ELF-1 (cell line): ENCODE measurements around the gene KCNH4.
"Not testable (repeated sequence)": the region's sequence is repeated elsewhere in the genome, so short reads cannot be mapped to it uniquely, and the experiment has no call there.

ENCODE experiments used
- DNase-seq: peaks from one replicate; pipeline ENCODE4 v3.0.0-alpha.2; 2016; ENCODE audit warnings: low read depth, low spot score

The KCNH4 gene

GRCh38 chr17:42180922-42181850 is at the start of gene KCNH4:
Gene KCNH4 (minus strand): TSS chr17:42181142. CDS start chr17:42180945, 197 bp downstream.
- peak; percentile 67 for DNase-seq

DNA sequence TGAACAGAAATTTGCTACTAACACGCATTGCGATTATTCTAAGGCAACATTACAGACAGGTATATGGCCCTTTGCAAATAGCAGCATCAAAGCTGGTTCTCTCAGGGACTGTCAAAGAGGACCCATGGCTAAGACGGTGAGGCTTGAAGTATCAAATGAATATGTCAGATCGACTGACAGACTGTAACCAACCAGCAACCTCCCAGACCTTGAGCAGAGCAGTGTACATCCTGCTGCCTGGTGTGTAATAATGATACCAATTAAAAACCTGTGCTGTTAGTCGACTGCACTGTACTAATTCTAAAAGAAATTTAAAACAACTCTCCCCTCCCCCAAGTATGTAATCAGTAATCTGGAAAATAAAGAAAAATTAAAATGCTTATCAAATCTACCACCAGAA is 49.3 kb upstream of the KCNH4 start:
- DNase-seq = no peak

DNA sequence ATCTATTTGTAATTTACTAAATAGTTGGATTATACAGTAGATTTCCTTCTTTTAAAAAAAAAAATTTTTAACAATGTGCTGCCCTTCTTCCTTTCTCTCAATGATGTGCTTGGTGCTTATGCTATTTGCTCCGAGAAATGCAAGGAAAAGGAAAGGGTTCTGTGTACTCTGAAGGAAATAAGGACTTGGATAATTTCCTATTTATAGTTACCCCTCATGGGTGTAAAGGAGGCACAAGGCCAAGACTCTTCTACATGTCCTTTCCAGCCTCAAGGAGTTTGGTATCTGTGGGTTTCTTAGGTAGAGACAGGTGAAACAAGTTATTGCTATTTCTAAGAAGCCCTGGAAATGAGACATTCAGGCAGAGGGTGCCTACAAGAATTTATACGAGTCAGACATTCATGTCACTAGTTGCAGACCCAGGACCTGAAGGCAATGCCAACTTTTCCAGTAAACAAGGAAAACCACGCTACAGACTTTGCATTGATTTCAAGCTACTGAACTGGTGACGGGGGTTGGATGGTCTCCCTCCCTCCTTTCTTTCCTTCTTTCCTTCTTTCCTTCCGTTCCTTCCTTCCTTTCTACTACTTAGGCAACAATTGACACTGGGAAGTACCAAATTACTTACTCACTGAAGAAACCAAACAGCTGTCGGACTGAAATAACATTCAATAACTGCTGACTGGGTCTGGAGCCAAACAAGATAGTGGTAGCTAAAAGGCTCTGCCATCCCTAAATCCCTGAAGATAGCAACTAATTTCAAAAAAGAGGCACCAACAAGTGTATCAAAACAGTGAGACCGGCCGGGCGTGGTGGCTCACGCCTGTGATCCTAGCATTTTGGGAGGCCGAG is 47.1 kb upstream of the KCNH4 start:
- no peak for DNase-seq

DNA sequence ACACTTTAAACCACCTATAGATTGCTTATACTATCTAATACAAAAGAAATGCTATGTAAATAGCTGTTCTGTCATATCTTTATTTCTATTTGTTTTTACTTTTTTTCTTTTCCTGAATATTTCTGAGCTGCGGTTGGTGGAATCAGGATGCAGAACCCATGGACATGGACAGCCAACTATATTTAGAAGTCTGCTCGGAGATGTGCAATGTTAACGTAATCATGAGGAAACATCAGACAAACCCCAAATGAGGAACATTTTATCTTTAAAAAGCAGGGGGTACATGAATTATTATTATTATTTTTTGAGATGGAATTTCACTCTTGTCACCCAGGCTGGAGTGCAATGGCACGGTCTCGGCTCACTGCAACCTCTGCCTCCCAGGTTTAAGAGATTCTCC is 44.7 kb upstream of the KCNH4 start:
- no peak for DNase-seq

GRCh38 chr17:42224651-42225050 is 43.7 kb upstream of the KCNH4 start:
- no peak for DNase-seq

GRCh38 chr17:42221886-42222745 is 41.2 kb upstream of the KCNH4 start:
- peak; percentile 68 for DNase-seq

DNA sequence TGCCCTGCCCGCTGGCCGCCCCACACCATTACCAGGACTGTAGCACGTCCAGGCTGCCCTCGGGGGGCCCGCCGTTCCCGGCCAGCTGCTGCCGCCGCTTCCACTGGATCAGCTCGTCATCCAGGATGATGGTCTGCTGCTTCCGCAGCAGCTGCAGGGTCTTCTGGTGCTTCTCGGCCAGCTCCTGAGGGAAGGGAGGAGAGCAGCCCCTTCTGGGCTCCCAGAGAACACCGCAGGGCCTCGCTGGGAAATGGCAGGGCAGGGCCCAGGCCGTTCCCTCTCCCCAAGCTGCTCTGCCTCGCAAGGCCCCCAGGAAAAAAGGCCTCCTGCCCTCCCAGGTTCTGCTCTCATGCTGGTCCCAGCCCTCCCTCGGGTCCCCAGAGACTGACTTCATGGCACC is 38.3 kb upstream of the KCNH4 start:
- not testable (repeated sequence) for DNase-seq

GRCh38 chr17:42214156-42214555 is 33.2 kb upstream of the KCNH4 start:
- no peak for DNase-seq

GRCh38 chr17:42212382-42212781 is 31.4 kb upstream of the KCNH4 start:
- no peak for DNase-seq

GRCh38 chr17:42211921-42212341 is 31.0 kb upstream of the KCNH4 start:
- DNase-seq = not testable (repeated sequence)

GRCh38 chr17:42210046-42210445 is 29.1 kb upstream of the KCNH4 start:
- no peak for DNase-seq

- not testable (repeated sequence) for DNase-seq
These were observed 25.2 kb upstream of the KCNH4 start for GRCh38 chr17:42206153-42206612.

DNA sequence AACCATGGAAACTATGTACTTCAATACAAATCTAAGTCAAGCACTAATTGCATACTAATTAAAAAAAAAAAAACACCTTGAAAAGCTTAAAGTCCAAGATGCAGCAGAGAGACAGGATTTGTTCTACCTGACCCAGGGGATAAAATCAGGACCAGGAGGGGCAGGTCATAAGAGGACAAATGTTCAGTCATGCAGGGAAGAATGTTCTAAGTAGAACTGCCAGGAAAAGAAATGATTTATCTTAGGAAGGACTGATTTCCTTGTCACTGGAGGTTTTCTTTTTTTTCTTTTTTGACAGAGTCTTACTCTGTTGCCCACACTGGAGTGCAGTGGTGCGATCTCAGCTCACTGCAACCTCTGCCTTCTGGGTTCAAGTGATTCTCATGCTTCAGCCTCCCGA is 22.4 kb upstream of the KCNH4 start:
- DNase-seq = no peak

- no peak for DNase-seq
These were observed 21.8 kb upstream of the KCNH4 start for GRCh38 chr17:42202696-42203095.

DNA sequence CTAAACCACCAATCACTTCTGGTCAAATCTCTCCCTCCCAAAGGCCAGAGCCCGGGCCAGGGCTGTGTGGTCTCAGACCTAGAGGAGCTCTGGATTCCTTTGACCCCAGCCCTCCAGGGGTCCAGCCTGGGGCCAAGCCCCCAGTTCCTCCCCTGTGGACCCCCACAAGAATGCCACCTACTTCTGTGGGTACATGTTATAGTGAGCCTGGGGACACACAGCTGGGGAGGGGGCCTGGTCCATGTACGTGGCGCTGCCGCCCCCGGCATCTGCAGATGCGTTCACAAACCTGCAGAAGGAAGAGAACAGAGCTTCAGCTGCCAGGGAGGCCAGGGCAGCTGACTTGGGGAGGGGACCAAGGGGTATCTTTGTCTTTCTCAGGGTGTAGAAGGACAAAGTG is 21.2 kb upstream of the KCNH4 start:
- DNase-seq = no peak

GRCh38 chr17:42201458-42201772 is 20.5 kb upstream of the KCNH4 start:
- DNase-seq = no peak

DNA sequence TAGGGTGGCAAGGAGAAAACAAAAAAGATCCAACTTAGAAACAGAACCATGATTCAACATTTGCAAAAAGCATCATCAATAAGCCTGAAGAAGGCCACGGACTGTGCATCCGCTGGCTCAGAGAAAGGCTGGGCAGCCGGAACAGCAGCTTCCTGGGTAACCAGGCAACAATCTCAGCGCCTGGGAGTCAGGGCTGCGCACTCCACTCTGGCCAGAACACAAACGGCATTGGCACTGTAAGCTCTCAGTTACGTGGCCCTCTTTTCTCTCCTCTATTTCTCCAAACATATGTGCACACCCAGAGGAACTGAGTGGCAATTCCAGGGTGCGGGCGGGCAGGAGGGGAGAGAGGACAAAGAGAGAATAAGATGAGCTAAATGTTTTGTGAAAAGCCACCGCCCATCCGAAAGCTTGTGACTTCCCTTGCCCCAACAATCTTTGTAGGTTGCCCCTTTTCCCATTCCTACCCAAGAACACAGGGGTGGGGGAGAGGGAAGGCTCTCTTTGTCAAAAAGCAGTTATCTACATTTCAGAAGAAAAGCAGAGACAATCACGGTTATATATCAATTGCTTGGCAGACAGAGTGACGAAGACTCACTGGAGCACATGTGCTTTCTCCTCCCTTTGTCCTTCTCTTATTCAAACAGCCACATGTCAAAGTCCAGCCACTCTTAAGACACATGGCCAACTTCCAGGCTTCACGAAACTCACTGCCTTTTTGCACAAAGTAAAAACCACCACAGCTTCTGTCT is 19.9 kb upstream of the KCNH4 start:
- DNase-seq = no peak

- no peak for DNase-seq
These were observed 18.6 kb upstream of the KCNH4 start for GRCh38 chr17:42199416-42200011.

DNA sequence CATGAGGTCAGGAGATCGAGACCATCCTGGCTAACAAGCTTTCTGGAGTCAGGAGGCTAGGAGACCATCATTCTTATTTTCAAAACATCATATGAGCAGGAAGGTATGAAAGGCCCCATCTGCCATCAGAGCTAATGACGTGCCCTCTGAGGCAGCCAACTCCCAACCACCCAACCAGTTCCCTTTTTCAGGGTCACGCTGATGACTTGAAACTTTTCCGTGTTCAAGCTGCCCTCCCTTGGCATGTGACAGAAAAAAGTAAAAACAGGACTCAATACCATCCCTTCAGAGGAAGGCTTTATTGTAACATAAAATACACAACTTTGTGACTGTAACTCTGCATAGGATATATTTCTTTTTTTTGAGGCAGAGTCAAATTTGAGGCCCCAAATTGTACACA is 18.0 kb upstream of the KCNH4 start:
- no peak for DNase-seq

DNA sequence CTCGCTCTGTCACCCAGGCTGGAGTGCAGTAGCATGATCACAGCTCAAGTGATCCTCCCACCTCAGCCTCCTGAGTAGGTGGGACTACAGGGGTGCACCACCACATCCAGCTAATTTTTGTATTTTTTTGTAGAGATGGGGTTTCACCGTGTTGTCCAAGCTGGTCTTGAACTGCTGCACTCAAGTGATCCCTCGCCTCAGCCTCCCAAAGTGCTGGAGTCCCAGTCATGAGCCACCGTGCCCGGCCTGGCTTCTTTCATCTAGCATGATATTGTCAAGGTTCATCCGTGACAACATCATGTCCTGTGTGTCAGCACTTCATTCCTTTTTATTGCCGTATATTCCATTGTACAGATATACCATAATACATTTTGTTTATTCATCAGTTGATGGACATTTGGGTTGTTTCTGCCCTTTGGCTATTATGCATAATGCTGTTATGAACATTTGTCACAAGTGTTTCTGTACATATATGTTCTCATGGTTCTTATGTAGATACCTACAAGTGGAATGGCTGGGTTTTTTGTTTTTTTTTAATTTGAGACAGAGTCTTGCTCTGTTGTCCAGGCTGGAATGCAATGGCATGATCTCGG is 16.7 kb upstream of the KCNH4 start:
- DNase-seq = no peak
